H9 (cell line): ENCODE measurements around the gene SCAF8. TPM values are rescaled to one million over a fixed set of nuclear protein-coding genes. Genes with fewer than 3 reads are reported as not detected.

Experiments
- DNase-seq: peaks from one replicate; pipeline ENCODE4 v3.0.0-alpha.2; 2017
- H2AFZ ChIP-seq: one replicate; pipeline ENCODE4 v1.6.1; 2013; ENCODE audit warnings: mild to moderate bottlenecking, low read length, control low read depth, moderate library complexity
- H2AK5ac ChIP-seq: 2 replicates; pipeline ENCODE4 v1.6.1; 2013; ENCODE audit warnings: low read length, control low read depth, mixed read lengths; ENCODE audit not compliant: insufficient read length
- H2BK120ac ChIP-seq: one replicate; pipeline ENCODE4 v1.6.1; 2013; ENCODE audit warnings: low read depth, mild to moderate bottlenecking, low read length, control low read depth, inconsistent platforms; ENCODE audit not compliant: poor library complexity, severe bottlenecking
- H2BK12ac ChIP-seq: 2 replicates; pipeline ENCODE4 v1.6.1; 2013; ENCODE audit warnings: low read length, control low read depth, mixed read lengths, low read depth; ENCODE audit not compliant: insufficient read length
- H2BK15ac ChIP-seq: 2 replicates; pipeline ENCODE4 v1.6.1; 2013; ENCODE audit warnings: low read depth, low read length, control low read depth
- H2BK20ac ChIP-seq: one replicate; pipeline ENCODE4 v1.6.1; 2013; ENCODE audit warnings: low read depth, mild to moderate bottlenecking, low read length, control low read depth, inconsistent platforms; ENCODE audit not compliant: poor library complexity, severe bottlenecking
- H2BK5ac ChIP-seq: 2 replicates; pipeline ENCODE4 v1.6.1; 2013; ENCODE audit warnings: low read length, control low read depth, mixed read lengths; ENCODE audit not compliant: insufficient read length
- H3K14ac ChIP-seq: 2 replicates; pipeline ENCODE4 v1.6.1; 2013; ENCODE audit warnings: low read length, control low read depth; ENCODE audit not compliant: insufficient read depth
- H3K18ac ChIP-seq: 2 replicates; pipeline ENCODE4 v1.6.1; 2013; ENCODE audit warnings: low read depth, mild to moderate bottlenecking, mixed read lengths, low read length, control low read depth; ENCODE audit not compliant: insufficient read length
- H3K23ac ChIP-seq: 2 replicates; pipeline ENCODE4 v1.6.1; 2013; ENCODE audit warnings: low read length, control low read depth, mixed read lengths, low read depth; ENCODE audit not compliant: insufficient read length
- H3K23me2 ChIP-seq: 2 replicates; pipeline ENCODE4 v1.6.1; 2013; ENCODE audit warnings: low read depth, mild to moderate bottlenecking, mixed read lengths, low read length, control low read depth; ENCODE audit not compliant: insufficient read length, poor library complexity, severe bottlenecking
- H3K27ac ChIP-seq: 2 replicates; pipeline ENCODE4 v1.5.1; 2013; ENCODE audit warnings: low read length, control low read depth, mixed read lengths, low read depth; ENCODE audit not compliant: insufficient read length
- H3K27me3 ChIP-seq: 2 replicates; pipeline ENCODE4 v1.6.1; 2013; ENCODE audit warnings: low read length, control low read depth, inconsistent platforms; ENCODE audit not compliant: insufficient read depth
- H3K4ac ChIP-seq: 2 replicates; pipeline ENCODE4 v1.6.1; 2013; ENCODE audit warnings: low read depth, mild to moderate bottlenecking, control low read depth, inconsistent platforms, low read length, moderate library complexity
- H3K4me1 ChIP-seq: 2 replicates; pipeline ENCODE4 v1.6.1; 2013; ENCODE audit warnings: low read length, control low read depth, inconsistent platforms; ENCODE audit not compliant: insufficient read depth
- H3K4me2 ChIP-seq: 2 replicates; pipeline ENCODE4 v1.6.1; 2013; ENCODE audit warnings: low read length, control low read depth, mixed read lengths; ENCODE audit not compliant: insufficient read length, insufficient read depth
- H3K56ac ChIP-seq: 2 replicates; pipeline ENCODE4 v1.6.1; 2013; ENCODE audit warnings: low read depth, mild to moderate bottlenecking, mixed read lengths, low read length, control low read depth; ENCODE audit not compliant: insufficient read length
- H3K79me1 ChIP-seq: 2 replicates; pipeline ENCODE4 v1.6.1; 2013; ENCODE audit warnings: low read depth, mild to moderate bottlenecking, moderate library complexity, low read length, control low read depth, inconsistent platforms; ENCODE audit not compliant: insufficient read depth, poor library complexity, severe bottlenecking
- H3K79me2 ChIP-seq: 2 replicates; pipeline ENCODE4 v1.6.1; 2013; ENCODE audit warnings: low read length, control low read depth, inconsistent platforms; ENCODE audit not compliant: insufficient read depth
- H3K9ac ChIP-seq: 2 replicates; pipeline ENCODE4 v1.6.1; 2013; ENCODE audit warnings: low read length, control low read depth, mixed read lengths; ENCODE audit not compliant: insufficient read length; ENCODE audit errors: extremely low read depth
- H3K9me3 ChIP-seq: one replicate; pipeline ENCODE4 v1.6.1; 2013; ENCODE audit warnings: low read depth, low read length, inconsistent platforms; ENCODE audit not compliant: control insufficient read depth
- H3T11ph ChIP-seq: one replicate; pipeline ENCODE4 v1.6.1; 2013; ENCODE audit warnings: mild to moderate bottlenecking, low read length, control low read depth, inconsistent platforms
- H4K20me1 ChIP-seq: one replicate; pipeline ENCODE4 v1.6.1; 2013; ENCODE audit not compliant: control insufficient read depth, insufficient read length, insufficient read depth
- H4K5ac ChIP-seq: 2 replicates; pipeline ENCODE4 v1.6.1; 2013; ENCODE audit warnings: low read depth, mild to moderate bottlenecking, mixed read lengths, low read length, control low read depth; ENCODE audit not compliant: insufficient read length
- H4K8ac ChIP-seq: replicated peaks from 2 replicates; pipeline ENCODE4 v1.6.1; 2013; ENCODE audit warnings: low read length, control low read depth, mixed read lengths, low read depth; ENCODE audit not compliant: insufficient read length
- H4K91ac ChIP-seq: 2 replicates; pipeline ENCODE4 v1.6.1; 2013; ENCODE audit warnings: low read depth, mild to moderate bottlenecking, moderate library complexity, mixed read lengths, low read length, control low read depth; ENCODE audit not compliant: insufficient read length
- H3K27ac Mint-ChIP-seq, 3 experiments: 2 replicates in 2 of 3; 3 replicates in 1 of 3; pipeline ENCODE4 v1.8.0; 2020 to 2021; ENCODE audit warnings: mixed read lengths in 3 of 3, mild to moderate bottlenecking in 1 of 3, moderate library complexity in 1 of 3
- H3K27me3 Mint-ChIP-seq: 2 replicates; pipeline ENCODE4 v1.8.0; 2021; ENCODE audit warnings: low read depth, mild to moderate bottlenecking, moderate library complexity, mixed read lengths
- H3K36me3 Mint-ChIP-seq, 3 experiments: 2 replicates in 2 of 3; 3 replicates in 1 of 3; pipeline ENCODE4 v1.8.0; 2020 to 2021; ENCODE audit warnings: low read depth in 3 of 3, mixed read lengths in 3 of 3; ENCODE audit not compliant: insufficient read depth in 1 of 3
- H3K4me1 Mint-ChIP-seq, 2 experiments: 2 replicates each; pipeline ENCODE4 v1.8.0; 2020; ENCODE audit warnings: mixed read lengths in 2 of 2
- H3K4me3 Mint-ChIP-seq, 2 experiments: 2 replicates in 1 of 2; 3 replicates in 1 of 2; pipeline ENCODE4 v1.8.0; 2020 to 2021; ENCODE audit warnings: mild to moderate bottlenecking in 2 of 2, mixed read lengths in 2 of 2, moderate library complexity in 1 of 2
- H3K9me3 Mint-ChIP-seq, 2 experiments: 2 replicates in 1 of 2; 3 replicates in 1 of 2; pipeline ENCODE4 v1.8.0; 2020; ENCODE audit warnings: mild to moderate bottlenecking in 2 of 2, mixed read lengths in 2 of 2, moderate library complexity in 1 of 2
- WGBS: extraction: QIAGEN DNeasy Blood & Tissue Kit; methylation state at CpG from one replicate; pipeline ENCODE4 v1.1.7; 2013; ENCODE audit warnings: missing lambda C conversion rate, low lambda C conversion rate, mixed read lengths; ENCODE audit not compliant: insufficient read length; ENCODE audit errors: extremely low coverage; 5-methylcytosine and 5-hydroxymethylcytosine counted together
- total RNA-seq: library from RNA; stranded (reverse); gene quantifications from 2 replicates; pipeline ENCODE4 v1.2.1, GENCODE V29; 2021
- TF ChIP-seq, protein P1 (sequence below): fragments of 200-600 bp; sonication (generic); conservative IDR thresholded peaks from 3 replicates; pipeline ENCODE4 v1.8.0; 2021; ENCODE audit warnings: antibody characterized with exemption, mild to moderate bottlenecking

The SCAF8 gene
- total RNA-seq, 1 experiment from 2014 or later = 78.5 TPM

DNA sequence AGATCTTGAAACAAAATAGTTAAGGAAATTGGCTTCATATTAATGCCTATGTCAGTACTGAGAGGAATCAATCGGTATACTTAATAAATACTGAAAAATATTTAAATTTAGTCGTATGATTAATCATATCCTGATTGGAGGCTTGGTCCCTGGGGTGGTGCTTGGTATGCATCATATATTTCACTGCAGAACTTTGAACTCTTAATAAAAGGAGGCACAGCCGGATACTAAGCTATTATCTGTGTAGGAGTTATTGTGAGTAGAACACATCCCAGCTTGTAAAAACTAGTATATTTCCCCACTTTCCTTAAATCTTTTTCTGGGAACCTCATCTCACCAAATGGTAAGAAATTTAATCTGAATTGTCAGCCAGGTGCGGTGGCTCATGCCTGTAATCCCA lies 42.4 kb upstream of the SCAF8 start:
- H4K20me1 ChIP-seq = no peaks in the 10 kb centered on the region
- H3K23me2 ChIP-seq = no peaks in the 10 kb centered on the region
- no peak overlapping the region for H2AFZ ChIP-seq
- H2BK5ac ChIP-seq = no peak overlapping the region
- H3K27ac Mint-ChIP-seq = no peak overlapping the region
- H3K79me1 ChIP-seq = no peaks in the 10 kb centered on the region
- H3K27me3 ChIP-seq = no peaks in the 10 kb centered on the region
- TF ChIP-seq, protein P1, sequence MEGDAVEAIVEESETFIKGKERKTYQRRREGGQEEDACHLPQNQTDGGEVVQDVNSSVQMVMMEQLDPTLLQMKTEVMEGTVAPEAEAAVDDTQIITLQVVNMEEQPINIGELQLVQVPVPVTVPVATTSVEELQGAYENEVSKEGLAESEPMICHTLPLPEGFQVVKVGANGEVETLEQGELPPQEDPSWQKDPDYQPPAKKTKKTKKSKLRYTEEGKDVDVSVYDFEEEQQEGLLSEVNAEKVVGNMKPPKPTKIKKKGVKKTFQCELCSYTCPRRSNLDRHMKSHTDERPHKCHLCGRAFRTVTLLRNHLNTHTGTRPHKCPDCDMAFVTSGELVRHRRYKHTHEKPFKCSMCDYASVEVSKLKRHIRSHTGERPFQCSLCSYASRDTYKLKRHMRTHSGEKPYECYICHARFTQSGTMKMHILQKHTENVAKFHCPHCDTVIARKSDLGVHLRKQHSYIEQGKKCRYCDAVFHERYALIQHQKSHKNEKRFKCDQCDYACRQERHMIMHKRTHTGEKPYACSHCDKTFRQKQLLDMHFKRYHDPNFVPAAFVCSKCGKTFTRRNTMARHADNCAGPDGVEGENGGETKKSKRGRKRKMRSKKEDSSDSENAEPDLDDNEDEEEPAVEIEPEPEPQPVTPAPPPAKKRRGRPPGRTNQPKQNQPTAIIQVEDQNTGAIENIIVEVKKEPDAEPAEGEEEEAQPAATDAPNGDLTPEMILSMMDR = no peak
- H3K14ac ChIP-seq = no peak overlapping the region
- no peaks in the 10 kb centered on the region for H3K4me1 ChIP-seq
- H3K36me3 Mint-ChIP-seq = peaks cover 0 to 9% (median 7%) of the 10 kb centered on the region in 3 experiments; a peak in 5 of 7 replicates
- H3K4ac ChIP-seq = no peak overlapping the region
- no peak overlapping the region for H2BK20ac ChIP-seq
- H3K79me2 ChIP-seq = no peaks in the 10 kb centered on the region
- H4K8ac ChIP-seq = no peak overlapping the region
- no peaks in the 10 kb centered on the region for H3K27me3 Mint-ChIP-seq
- no peaks in the 10 kb centered on the region for H3K9me3 ChIP-seq
- no peak overlapping the region for H3K18ac ChIP-seq
- no CpG with 5 or more reads among the region's 4 CpGs for WGBS
- peaks cover 13% of the 10 kb centered on the region in 2 experiments for H3K9me3 Mint-ChIP-seq
- no peaks in the 10 kb centered on the region for H3K4me1 Mint-ChIP-seq
- H2BK15ac ChIP-seq = no peak overlapping the region
- no peak overlapping the region for H4K5ac ChIP-seq
- DNase-seq = no peak
- no peak overlapping the region for H3T11ph ChIP-seq
- no peak overlapping the region for H2BK12ac ChIP-seq
- no peak overlapping the region for H4K91ac ChIP-seq
- H3K4me3 Mint-ChIP-seq = no peak overlapping the region
- no peak overlapping the region for H3K23ac ChIP-seq
- no peak overlapping the region for H3K27ac ChIP-seq
- H2AK5ac ChIP-seq = no peak overlapping the region
- H3K4me2 ChIP-seq = no peak overlapping the region
- H3K9ac ChIP-seq = no peak overlapping the region
- H3K56ac ChIP-seq = no peak overlapping the region
- no peak overlapping the region for H2BK120ac ChIP-seq
